AG08396 (cell line): Measurements from ENCODE around the gene NAV2.

Source experiments
- DNase-seq: peaks from one replicate; pipeline ENCODE4 v3.0.0; 2012; ENCODE audit warnings: low spot score, mixed read lengths

The NAV2 gene

GRCh38 chr11:19929147-19929546 lies 216.5 kb downstream of the NAV2 start:
- no peak for DNase-seq

- no peak for DNase-seq
These were observed 217.0 kb downstream of the NAV2 start for GRCh38 chr11:19929655-19930054.

- peak; percentile 33 for DNase-seq
These were observed 218.6 kb downstream of the NAV2 start for GRCh38 chr11:19931141-19931770.

- no peak for DNase-seq
These were observed 219.2 kb downstream of the NAV2 start for GRCh38 chr11:19931771-19932369.

GRCh38 chr11:19933132-19933735 lies 220.6 kb downstream of the NAV2 start:
- no peak for DNase-seq

GRCh38 chr11:19933801-19934488 lies 221.3 kb downstream of the NAV2 start:
- no peak for DNase-seq

- DNase-seq, result peak; percentile 35
These were observed 222.2 kb downstream of the NAV2 start for GRCh38 chr11:19934828-19935259.

GRCh38 chr11:19935507-19935906 lies 222.9 kb downstream of the NAV2 start:
- DNase-seq, result peak; percentile 54

- no peak for DNase-seq
These were observed 223.8 kb downstream of the NAV2 start for GRCh38 chr11:19936461-19936860.

GRCh38 chr11:19938169-19938856 lies 225.7 kb downstream of the NAV2 start:
- DNase-seq, result peak; percentile 69

GRCh38 chr11:19938866-19939265 lies 226.2 kb downstream of the NAV2 start:
- DNase-seq, result no peak

GRCh38 chr11:19939415-19939929 lies 226.8 kb downstream of the NAV2 start:
- DNase-seq, result no peak

GRCh38 chr11:19940831-19941230 lies 228.2 kb downstream of the NAV2 start:
- no peak for DNase-seq

GRCh38 chr11:19946681-19947080 lies 234.0 kb downstream of the NAV2 start:
- DNase-seq, result no peak

GRCh38 chr11:19947537-19948114 lies 235.0 kb downstream of the NAV2 start:
- no peak for DNase-seq

- no peak for DNase-seq
These were observed 237.0 kb downstream of the NAV2 start for GRCh38 chr11:19949606-19950005.

GRCh38 chr11:19951558-19952115 lies 239.0 kb downstream of the NAV2 start:
- DNase-seq, result peak; percentile 40

- no peak for DNase-seq
These were observed 239.5 kb downstream of the NAV2 start for GRCh38 chr11:19952116-19952605.

- DNase-seq, result no peak
These were observed 240.3 kb downstream of the NAV2 start for GRCh38 chr11:19952911-19953310.

GRCh38 chr11:19953336-19953735 lies 240.7 kb downstream of the NAV2 start:
- DNase-seq, result peak; percentile 20

GRCh38 chr11:19953909-19954308 lies 241.3 kb downstream of the NAV2 start:
- DNase-seq, result peak; percentile 69
